GM18873 (cell line): ENCODE measurements around the gene MYO1A.
"Not testable (repeated sequence)": the region's sequence is repeated elsewhere in the genome, so short reads cannot be mapped to it uniquely, and the experiment has no call there.

ENCODE experiments used
- ATAC-seq: cut with Tn5 transposase; IDR thresholded peaks from one replicate; pipeline ENCODE4 v1.9.1; 2021; ENCODE audit warnings: mild to moderate bottlenecking, moderate library complexity, moderate number of reproducible peaks; ENCODE audit not compliant: unreplicated experiment, low FRiP score

Gene MYO1A

DNA sequence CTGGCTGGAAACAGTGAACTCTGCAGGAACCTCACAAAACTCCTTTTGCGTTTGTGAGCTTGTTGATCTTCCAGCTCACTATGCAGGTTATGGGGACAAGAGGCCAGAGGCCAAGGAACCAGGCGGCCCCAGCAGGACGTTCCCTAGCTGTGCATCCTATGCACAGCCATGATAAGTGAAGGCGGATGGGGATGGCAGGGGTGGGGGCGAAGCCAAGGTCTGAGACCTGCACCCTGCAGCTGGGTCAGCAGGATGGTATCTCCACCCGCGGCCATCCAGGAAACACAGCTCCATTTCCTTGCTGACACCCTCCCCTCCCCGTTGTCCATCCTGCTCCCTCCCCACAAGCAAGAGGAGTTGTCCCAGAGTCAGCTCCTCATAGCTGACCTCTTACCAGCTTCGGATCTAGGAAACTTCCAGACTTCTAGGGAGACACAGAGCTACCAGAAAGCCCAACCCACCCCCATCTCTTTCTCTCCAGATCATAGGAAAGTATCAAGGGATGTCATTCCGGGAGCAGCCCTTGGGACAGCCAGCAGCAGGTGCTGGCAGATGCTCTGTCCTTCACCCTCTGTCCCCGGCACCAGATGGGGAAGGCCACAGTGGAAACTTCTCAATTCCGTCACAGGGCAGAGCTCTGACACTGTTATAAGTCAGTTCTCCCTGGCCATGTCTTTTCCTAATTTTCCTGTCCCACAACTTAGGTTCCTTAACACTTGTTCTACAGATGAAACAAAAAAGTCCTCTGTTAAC, 53.0 kb downstream of the MYO1A start:
- no peak for ATAC-seq

DNA sequence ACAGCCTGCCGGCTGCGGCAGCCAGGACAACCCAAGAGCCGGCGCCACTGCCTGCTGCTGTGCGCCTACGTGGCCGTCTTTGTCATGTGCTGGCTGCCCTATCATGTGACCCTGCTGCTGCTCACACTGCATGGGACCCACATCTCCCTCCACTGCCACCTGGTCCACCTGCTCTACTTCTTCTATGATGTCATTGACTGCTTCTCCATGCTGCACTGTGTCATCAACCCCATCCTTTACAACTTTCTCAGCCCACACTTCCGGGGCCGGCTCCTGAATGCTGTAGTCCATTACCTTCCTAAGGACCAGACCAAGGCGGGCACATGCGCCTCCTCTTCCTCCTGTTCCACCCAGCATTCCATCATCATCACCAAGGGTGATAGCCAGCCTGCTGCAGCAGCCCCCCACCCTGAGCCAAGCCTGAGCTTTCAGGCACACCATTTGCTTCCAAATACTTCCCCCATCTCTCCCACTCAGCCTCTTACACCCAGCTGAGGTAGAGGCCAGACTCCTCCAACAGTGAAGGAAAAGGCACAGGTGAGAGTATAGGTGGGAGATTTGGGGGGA, 53.9 kb downstream of the MYO1A start:
- ATAC-seq = no peak

DNA sequence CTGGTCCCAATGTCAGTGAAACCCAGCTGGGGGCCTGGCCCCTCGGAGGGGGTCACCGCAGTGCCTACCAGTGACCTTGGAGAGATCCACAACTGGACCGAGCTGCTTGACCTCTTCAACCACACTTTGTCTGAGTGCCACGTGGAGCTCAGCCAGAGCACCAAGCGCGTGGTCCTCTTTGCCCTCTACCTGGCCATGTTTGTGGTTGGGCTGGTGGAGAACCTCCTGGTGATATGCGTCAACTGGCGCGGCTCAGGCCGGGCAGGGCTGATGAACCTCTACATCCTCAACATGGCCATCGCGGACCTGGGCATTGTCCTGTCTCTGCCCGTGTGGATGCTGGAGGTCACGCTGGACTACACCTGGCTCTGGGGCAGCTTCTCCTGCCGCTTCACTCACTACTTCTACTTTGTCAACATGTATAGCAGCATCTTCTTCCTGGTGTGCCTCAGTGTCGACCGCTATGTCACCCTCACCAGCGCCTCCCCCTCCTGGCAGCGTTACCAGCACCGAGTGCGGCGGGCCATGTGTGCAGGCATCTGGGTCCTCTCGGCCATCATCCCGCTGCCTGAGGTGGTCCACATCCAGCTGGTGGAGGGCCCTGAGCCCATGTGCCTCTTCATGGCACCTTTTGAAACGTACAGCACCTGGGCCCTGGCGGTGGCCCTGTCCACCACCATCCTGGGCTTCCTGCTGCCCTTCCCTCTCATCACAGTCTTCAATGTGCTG, 54.6 kb downstream of the MYO1A start:
- ATAC-seq = no peak

DNA sequence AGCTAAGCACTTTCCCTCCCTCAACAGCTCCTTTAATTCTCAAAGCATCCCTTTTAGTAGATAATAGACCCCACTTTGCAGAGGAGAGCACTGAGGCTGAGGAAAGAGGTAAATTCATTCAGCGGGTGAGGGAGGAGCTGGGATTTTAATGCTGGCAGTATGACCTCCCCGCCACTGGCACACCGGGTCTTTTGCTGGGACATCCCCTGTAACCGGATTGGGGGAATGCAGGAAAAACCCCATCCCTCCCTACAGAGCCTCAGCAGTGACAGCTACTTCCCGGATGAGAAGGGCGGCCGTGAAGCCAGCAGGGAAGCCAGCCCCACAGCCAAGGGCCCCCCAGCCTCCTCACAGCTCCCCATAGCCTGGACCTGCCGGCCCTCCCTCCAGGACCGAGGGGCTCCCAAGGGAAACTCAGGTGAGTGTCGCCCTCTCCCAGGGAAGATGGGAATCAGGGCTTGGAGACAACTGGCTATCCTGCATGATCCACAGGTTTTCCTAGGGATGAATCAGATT, 55.6 kb downstream of the MYO1A start:
- no peak for ATAC-seq

DNA sequence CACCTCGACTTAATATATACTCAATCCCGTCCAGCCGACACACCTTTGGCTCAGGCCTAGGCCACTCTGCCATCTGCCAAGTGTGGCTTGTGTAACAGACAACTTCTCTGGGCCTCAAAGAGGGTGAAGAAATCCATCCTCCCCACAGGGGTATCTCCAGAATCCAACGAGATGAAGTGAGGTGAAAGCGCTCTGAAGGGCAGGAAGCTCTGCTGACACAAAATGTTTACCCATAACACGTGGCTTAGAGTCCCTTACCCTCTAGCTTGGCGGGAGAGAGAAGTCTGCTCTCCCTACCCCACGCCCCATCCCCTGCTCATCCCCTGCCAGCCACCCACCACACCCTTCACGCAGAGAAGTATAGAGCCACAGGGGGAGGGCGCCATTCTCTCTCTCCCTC, 56.6 kb downstream of the MYO1A start:
- ATAC-seq = no peak

DNA sequence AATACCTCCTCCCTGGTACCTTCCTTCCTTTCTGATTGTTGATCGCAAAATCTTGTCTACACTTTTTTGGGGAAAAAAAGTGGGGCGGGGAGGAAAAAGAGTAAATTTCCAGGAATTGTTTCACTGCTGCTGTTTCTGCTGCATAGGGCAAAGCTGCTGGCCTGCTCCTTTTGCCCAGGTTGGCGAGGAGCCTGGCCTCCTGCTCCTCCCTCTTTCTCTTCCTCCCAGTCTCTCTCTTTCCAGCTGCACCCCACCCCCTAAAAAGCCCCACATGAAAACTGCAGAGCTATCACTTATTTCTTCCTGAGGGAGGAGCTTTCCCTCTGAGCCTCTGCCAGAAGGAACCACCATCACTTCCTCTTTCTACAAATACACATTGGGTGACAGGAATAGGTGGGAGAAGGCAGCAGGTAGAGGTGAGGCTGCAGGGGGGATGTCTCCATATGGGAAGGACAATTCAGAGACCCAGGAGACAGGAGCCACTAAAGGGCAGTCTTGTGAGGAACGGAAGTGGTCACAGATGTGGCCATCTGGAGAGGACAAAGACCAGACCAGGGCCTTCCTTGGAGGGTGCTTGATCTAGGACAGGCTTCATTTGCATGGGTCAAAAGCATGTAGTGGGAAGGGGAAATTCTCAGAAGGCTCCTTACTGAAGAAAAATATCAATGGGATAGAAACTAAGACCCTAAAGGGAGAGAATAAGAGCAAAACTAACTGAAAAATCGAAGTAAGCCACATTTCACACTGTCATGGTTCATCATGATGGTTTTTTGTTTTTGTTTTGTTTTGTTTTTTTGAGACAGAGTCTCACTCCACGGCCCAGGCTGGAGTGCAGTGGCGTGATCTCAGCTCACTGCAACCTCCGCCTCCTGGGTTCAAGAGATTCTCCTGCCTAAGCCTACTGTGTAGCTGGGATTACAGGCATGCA, 58.3 kb downstream of the MYO1A start:
- ATAC-seq = no peak

DNA sequence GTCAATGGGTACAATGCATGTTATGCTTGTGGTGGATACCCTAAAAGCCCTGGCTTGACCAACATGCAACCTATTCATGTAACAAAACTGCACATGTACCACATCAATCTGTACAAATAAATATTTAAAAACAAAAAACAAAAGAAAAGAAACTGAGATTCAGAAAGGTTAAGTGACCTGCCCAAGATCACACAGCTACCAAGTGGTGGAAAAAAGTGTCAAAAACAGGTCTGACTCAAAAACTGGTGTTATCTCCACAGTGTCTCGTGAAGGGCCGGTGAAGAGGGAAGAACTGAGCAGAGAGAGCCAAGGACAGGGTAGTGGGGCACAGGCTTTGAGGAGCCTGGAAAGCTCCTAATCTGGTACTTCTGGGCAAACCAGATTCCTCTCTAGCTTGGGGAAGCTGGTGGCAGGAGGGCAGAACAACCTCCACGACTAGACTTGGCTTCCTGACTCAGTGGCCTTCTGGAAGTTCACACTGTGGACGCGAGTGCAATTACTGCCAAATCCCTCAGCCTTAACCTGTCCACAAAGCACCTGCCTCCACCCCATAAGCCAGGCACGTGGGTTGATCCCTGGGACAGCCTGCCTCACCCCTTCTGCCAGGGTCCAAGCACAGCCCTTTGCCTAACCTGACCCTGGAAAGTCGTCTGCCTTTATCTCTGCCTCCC, 59.1 kb downstream of the MYO1A start:
- no peak for ATAC-seq

DNA sequence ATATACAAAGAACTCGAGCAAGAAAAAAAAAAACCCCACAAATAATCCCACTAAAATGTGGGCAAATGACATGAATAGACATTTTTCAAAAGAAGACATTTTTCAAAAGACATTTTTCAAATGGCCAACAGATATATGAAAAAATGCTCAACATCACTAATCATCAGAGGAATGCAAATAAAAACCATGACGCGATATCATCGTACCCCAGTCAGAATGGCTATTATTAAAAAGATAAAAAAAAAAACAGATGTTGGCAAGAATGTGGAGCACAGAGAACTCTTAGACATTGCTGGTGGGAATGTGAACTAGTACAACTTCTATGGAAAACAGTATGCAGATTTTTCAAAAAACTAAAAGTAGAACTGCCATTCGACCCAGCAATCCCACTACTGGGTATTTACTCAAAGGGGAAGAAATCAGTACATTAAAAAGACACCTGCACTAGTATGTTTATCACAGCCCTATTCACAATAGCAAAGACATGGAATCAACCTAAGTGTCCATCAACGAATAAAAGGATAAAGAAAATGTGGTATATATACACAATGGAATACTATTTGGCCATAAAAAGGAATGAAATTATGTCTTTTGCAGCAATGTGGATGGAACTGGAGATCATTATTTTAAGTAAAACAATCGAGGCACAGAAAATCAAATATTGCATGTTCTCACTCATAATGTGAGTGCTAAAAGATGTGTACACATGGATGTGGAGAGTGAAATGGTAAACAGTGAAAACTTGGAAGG, 59.9 kb downstream of the MYO1A start:
- ATAC-seq = no peak

DNA sequence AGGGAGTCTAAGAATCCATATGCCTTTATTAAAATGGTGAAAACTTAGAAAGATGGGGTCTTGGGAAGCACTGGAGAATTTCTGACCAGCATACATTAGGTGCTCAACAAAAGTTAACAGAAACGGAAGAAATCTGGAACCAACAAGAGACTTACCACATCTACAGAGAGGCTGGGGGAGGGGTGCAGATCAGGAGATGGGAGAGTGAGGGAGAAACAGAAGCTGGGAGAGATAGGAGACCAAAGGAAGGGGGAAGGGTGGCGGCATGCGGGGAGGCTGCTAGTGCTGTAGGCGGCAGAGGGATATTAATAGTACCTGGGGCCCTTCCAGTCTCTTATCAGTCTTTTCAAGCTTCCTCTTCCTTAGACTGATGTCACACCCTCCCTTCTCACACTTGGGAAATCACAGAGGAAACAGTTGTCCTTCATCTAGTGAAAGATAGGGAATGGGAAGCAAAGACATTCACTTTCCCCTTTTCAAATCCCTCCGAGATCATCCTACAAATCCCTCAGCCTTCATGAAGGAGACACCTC, 61.7 kb downstream of the MYO1A start:
- ATAC-seq = no peak

DNA sequence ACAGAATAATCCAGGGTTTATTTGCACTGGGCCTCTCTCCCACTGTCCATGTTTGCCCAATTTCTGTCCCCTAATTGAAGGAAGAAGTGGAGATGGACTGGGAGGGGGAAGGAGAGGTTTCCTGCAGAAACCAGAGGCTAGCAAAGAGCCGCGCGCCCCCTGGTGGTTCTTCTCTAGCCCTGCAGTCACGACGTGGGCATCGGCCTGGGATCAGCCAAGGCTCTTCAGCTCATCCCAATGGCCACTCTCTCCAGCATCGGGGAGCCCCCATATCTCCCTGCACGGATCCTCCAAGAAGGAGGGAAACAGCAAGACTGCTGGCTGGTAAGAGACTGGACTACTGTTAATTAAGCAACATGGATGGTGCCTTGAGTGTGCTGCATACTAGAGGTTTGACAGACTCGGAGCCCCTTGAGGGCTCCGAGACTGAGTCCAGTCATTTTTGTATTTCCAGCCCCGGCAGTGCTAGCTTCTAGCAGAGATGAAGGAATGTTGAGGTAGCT, 62.3 kb downstream of the MYO1A start:
- no peak for ATAC-seq

DNA sequence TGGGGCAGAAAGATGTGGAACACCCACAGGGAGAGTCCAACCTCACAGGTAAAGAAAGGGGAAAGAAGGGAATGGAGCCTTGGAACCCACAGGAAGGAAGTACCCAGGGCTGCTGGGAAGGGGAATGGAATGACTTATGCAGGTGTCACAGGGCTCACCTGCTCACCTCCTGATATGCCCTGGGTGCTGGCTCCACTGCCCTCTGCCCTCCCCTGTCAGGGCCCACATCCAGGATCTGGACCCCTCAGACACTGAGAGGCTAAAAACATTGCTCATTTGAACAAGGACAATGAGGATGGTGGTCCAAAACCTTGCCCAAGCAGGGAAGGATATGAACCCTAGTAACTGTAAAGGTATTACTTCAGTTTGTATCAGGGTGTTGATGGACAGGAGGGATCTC, 62.9 kb downstream of the MYO1A start:
- no peak for ATAC-seq

DNA sequence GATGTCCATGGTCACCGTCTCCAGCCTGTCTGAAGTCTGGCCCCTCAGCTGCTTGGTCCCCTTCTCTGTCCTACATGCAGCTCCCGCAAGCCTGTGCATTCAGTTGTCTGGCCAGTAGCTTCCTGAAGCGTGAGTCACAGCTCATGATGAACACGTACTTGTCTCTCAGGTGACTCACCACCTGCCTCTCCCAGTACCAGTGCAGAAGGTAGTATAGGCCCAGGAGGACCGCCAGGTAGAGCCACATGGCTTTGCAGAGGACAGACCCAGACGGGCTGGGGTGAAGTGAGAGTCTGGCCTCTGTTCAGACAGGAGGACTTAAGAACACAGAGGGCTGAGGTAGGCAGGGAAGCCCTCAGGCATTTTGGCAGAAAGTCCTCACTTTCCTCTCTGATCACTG, 64.2 kb downstream of the MYO1A start:
- not testable (repeated sequence) for ATAC-seq

DNA sequence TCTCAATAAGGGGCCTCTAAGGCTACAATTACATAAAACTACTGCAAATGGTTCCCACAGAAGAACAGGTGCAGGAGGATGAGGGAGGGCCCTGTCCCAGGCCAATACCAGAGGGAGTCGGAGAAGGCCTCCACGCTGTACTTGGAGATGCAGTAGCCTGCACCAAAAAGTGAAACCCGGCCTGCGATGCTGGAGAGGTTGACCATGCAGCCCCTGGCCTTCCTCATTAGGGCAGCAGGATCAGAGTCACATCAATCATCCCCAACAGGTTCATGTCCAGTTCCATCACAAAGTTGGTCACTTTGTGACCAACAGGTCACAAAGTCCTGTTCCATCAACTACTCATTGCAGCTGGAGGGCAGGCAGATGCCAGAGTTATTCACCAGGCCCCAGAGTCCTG, 66.5 kb downstream of the MYO1A start:
- no peak for ATAC-seq

DNA sequence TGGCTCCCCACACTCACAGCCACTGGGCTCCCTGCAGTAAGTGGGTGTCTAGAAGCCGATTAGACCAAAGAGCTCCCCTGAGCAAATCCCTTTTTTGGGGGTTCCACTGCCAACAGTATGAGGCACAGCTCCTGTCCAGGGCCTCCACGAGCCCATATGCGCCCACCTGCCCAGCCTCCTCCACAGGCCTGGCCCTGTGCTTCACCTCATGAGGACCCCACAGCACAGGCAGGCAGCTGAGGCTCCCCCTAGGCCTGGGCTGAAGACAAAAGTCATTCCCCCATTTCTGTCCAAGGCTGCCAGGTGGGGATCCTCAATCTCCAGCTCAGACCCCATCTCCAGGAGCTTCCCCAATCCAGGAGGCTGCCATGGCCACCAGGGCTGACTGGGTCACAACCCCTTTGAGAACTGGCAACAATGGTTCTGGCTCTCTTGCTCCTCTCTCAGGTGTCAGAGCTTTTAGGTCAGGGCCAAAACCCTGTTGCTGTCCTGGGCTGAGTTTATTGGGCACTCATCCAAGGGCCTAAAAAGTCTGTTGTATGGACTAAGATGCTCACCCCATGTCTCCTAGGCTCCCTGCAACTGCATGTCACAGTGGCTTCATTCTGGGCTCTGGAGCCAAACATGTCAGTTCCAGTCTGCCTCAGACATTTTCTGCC, 67.2 kb downstream of the MYO1A start:
- not testable (repeated sequence) for ATAC-seq

DNA sequence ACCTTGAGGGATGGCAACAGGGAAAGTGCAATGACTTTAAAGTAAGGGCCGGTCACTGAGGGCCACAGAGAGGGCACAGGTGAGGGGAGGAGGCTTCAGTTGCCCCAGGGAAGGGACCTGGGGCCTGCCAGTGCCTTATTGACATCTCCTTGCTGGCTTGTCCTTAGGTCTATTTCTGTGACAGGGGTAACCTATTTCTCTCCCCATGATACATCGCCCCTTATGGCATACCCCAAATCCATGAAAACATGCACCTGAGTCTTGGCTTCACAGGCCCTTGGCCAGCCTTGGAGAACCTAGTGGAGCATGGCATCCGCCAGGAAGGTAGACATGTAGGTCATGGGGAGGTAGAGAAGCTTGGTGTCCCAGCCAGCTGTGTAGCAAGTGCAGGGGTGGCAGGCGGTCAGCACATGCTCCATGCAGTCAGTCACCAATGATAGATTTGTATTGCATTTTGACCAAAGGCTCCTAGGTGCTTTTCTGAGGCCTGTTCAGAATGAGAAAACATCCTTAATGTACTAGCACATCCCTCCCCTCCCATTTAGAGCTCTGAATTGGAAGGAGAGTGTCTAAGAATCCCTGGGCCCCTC, 68.9 kb downstream of the MYO1A start:
- ATAC-seq = no peak

DNA sequence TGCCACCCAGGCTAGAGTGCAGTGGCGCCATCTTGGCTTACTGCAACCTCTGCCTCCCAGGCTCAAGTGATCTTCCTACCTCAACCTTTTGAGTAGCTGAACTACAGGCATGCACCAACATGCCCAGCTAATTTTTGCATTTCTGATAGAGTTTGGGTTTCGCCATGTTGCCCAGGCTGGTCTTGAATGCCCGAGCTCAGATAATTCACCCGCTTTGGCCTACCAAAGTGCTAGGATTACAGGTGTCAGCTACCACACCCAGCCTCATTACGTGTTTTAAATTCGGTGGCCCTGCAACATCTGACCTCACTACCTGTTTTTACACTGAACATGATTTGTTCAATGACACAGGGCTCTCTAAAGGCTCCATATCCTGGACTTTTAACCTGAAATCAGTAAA, 69.7 kb downstream of the MYO1A start:
- no peak for ATAC-seq

DNA sequence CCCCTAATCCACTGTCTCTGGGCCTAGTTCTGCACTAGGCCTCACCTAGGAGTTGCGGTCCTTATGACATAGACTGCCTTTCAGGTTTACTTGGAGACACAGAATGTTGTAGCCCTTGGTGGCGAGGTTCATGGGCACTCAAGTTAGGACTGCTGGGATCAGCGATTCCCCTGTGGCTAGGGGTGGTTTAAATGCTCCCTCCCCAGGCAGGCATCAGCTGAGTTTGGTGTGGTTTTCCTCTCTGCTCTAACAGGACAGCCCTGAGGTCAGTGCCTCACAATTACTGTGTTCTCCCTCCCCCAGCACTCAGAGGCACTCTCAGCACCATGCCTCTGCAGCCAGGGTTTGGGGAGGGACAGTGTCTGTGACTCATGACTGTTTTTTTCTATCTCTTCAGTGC, 70.3 kb downstream of the MYO1A start:
- ATAC-seq = no peak
